NCI-H345 (cell line): ENCODE data around the gene PRIMA1.

Source experiments
- DNase-seq: peaks from one replicate; lab custom pipeline; 2025; lab: John Stamatoyannopoulos, UW

PRIMA1 gene

DNA sequence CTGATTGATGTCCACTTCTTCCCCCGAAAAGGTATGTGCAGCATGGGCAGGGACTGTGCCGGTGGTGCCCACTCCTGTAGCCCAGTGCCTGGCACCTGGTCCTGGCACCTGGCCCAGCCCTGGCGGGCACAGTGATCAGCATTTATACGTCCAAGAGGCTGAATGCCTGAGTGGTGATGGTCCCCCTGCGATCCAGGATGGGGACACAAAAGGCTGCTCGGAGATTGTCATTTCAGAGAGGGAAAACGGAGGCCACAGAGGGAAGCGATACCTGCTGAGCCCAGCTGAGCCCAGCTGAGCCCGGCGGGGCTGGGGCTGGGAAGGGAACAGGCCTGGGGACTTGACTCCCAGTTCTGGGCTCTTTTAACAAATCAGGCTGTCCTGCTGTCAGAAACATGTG, 55.8 kb downstream of the PRIMA1 start:
- DNase-seq: no peak

DNA sequence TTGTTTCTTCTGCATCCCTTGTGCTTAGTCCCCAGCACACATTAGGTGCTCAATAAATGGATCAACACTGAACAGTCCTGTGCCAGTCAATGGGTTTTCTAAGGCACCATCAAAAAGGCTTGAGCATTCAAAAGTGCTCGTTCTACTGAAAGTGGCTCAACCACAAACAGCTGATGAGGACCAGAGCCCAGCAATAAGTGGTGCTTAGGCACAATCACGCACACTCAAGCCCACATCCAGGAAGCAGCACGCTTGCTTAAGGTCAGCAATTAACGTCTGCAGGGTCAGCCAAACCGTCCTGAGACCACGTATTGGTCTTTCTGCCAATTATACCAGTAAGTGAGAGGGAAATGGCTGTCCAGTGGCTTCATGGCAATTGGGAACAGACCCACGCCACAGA, 56.5 kb downstream of the PRIMA1 start:
- DNase-seq: no peak

DNA sequence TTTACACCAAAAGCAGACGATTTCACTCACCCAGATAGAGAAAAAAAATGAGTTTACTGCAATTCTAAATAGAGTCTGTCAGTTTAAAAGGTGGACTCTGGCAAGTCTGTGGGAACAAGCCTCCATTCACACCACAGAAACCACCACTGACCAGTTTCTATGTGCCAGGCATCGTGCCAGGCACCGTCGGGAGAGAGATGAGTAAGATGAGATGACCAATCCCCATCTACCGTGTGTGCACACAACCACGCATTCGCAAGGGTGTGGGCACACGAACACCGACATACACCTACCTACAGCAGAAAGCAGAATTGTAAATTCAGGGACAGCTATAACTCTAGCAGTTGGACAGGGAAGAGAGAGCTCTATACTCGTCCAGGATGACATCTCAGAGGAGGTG, 58.3 kb downstream of the PRIMA1 start:
- no peak for DNase-seq

DNA sequence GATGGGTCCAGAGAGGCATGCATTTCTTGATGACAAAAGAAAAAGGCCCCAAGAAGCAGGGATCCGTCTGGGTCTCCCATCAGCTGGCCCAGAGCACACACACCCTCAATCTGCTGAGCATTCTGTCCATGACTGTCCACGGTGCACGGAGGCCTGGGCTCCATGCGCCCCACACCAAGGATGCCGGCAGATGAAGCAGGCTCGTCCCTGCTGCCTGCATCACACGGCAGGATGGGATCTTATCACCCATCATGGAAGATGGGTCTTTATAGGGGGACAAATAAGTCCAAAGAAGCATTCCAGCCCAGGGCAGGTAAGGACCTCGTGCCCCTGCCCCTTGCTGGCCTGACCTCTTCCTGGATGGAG, 59.7 kb downstream of the PRIMA1 start:
- no peak for DNase-seq

DNA sequence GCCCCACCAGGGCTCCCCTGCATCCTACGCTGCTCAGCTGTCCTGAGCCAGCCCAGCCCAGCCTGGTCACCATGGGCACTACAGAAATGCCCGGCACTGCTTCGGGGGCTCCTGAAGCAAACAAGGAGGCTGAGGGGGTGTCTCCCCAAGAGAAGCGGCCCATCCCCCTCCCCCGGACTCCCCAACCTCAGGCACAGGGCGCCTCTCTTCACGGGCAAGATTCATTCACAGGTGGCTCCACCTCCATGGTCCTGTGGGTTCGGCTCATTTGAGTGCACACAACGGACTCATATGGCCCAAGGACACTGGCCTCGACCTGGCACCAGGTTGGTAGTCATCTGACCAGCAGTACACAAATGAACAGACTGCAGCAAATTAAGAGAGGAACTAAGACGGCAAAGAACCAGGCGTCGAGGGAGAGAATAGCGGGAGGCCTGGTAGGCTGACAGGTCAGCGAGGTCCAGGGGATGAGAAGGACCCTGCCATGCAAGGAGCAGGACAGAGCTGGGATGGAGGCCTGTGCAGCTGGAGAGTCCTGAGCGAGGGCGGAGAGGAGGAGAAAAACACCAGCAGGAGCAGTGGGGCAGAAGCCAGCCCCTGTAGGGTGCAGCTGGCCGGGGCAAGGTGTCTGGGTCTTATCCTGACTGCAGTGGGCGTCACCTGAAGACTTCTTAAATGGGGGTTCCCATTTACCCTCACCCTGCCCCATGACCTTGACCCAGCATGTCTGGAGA, 60.2 kb downstream of the PRIMA1 start:
- no peak for DNase-seq

DNA sequence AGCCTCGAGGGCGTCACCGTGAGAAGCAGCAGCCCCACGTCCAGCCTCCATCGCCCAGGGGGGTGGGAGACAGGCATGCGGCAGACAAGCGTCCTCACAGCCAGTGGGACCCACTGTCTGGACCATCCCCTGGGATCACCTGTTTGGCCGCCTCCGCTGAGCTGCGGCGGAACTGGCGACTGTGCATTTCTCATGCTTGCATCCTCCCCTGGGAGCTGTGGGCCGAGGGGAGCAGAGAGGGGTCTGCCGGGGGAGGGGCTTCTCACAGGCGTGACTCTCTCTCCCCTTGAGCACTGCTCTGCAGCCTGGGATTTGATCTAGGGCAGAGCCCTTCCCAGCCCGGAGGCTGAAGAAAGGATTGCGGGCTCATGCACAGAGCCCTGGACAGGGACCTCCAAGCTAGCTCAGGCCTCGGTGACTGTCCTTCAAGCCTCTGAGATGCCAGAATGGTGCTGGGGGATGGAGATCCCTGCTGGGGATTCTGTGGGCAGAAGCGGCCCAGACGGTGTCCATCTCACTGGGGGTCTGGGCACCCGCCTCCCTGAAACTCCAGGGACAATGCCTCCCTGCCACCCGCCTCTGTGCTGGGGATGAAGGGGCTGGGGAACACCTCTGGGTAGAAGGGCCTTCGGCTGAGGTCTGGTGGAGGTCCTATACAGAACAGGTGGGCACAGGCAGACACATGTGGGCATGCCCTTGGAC, 61.1 kb downstream of the PRIMA1 start:
- no peak for DNase-seq

DNA sequence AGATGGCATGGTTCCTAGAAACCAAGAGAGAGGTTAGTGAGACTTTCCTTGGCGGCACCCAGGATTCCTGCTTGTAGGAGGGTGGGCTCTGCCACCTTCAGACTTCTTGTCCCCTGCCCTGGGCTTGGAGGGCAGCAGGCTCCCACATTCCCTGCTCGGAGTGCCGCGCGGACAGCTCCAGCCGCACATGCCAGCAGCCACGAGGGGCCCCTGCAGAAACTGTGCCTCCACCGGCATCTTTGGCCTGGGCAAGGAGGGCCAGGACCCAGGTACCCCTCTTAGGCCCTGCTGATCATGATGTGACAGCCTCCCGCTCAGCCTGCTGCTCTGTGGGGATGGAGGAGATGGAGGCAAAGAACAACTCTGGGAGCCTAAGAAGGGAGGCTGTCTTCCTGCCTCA, 62.3 kb downstream of the PRIMA1 start:
- no peak for DNase-seq

DNA sequence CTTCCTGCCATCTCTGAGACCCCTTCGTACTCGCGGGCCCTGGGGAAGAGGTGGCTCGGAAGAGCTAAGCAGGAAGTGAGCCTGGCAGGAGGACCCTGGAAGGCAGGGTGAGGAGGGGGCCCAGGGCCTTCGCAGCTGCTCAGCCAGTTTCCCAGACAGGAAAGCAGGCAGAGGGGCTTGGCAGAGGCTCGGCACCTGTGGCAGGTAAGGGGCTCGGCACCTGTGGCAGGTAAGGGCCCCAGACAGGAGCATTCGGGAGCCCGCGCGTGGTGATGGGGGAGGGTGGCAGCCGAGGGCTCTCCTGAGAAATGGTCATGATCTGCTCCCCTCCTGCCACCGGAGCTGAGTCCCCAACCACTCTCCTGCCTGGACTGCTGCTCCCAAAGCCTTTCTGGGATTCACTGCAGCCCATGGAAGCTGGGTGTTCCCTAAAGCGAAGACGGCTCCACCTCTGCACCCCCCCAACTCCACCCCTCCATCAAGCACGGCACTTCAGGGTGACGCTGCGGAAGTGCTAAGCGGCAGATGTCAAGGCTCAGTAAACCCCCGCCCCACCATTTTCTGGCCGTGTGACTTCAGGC, 63.2 kb downstream of the PRIMA1 start:
- no peak for DNase-seq

DNA sequence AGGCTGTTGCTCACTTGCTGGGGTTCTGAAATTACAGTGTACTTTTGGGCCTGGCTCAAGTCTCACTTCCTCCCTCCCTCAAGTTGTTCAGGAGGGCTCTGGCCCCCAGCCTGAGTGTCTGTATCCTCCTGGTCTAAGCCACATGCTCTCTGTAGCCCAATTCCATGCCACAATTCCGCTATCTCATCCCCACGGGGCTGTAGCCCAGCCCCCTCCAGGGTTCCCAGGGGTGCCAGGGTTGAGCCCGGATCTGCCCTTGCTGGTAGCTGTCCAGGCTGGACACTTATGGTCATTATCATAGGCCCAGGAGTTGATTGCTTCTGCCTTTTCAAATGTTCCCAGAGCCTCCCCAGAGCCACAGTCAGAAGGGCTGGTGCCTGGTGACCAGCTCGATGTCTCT, 65.3 kb downstream of the PRIMA1 start:
- DNase-seq: no peak

DNA sequence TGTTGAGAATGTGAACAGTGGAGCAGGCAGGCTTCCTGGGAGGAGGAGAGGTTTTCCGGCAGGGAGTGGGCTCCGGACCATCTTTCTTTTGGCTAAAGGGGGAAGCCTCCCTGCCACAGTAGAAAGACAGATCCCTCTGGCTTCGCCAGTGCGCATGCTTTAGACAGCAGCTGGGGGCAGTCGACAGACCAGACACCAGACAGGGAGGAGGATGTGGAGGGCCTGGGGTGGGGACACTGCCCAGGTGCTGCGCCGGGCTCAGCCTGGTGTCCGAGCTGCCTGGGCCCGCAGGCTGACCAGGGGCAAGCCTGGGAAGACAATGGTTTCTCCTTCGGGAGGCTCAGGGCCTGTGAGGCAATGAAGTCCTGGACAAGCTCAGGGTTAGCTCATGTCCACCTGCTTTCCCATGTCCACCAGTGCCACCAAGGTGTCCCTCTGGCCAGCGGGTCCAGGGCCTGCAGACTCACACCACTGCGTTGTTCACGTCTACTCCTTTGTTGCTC, 67.3 kb downstream of the PRIMA1 start:
- DNase-seq: no peak

DNA sequence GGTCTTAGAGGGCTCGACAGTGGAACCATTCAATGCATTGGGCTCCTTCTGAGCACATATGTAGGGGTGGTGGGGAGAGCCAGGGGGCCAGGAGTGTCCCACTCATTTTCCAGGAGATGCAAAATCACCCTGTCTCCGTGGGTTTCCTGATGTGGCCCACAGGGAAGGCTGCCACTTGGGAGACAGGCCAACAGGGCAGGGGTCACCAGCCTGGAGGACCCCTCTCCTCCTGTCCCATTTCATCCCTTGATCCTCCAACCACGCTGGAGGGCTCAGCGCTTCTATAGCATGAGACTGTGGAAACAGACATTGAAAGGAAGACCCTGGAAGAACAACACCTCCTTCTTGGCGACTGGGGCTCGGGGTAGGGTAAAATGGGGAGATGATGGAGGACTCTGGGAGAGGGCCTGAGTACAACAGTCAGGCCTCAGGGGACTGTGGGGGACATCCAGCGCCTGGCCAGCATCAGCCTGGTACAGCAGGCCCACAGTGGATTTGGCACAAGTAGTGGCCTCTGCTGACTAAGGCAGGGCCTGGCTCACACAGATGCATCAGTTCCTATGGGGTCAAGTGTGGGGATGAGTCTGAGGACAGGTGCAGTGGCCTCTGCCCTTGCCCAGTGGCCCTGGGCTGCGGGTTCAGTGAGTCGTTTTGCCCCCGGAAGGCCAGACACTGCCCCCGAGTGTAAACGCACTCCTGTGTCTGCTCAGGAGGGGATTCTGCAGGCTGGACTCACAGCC, 68.0 kb downstream of the PRIMA1 start:
- DNase-seq: no peak

DNA sequence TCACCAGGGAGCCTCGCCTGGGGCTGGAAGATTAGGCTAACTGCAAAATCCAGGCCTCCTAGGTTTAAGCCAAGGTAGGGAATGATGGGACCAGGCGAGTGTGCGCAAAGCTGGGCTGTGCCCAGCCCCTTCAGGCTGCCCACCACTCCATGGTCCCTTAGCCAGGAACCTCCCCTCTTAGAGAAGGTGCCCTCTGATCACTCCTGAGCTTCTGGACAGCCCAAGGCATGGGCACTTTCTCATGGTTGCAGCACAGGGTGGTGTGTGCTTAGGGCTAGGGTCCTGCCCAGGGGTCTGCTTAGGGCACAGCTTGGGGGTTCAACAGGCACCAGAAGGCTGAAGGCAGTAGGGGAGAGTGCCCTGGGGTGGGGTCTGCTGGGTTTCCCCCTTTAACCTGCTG, 69.0 kb downstream of the PRIMA1 start:
- no peak for DNase-seq

DNA sequence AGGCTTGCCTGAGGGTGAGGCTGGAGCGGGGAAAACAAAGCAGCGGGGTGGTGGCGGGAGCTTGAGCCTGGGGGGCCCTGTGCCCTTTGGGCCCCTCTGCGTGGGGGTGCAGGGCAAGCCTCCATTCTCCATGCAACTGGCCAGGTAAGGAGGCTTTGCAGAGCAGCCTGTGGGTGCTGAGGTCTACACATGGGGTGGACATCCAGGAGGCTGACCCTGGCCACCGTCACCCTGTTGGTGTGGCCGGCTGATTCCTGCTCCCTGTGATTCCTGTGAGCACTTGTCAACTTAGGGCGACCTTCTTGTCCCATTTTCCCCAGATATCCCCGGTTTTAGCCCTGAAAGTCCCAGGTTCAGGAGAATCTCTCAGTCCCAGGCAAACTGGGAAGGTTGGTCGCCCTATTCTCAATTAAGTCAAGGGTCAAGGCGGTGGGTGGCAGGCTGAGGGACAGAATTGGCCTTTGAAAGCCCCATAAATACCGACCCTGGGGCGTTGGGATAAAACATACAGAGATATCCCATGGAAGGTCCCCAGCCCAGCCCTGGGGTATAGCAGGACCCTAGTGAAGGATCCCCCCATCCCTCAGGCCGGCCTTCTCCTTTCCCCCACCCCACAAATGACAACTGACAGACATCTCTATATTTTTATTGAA, 70.5 kb downstream of the PRIMA1 start:
- no peak for DNase-seq

DNA sequence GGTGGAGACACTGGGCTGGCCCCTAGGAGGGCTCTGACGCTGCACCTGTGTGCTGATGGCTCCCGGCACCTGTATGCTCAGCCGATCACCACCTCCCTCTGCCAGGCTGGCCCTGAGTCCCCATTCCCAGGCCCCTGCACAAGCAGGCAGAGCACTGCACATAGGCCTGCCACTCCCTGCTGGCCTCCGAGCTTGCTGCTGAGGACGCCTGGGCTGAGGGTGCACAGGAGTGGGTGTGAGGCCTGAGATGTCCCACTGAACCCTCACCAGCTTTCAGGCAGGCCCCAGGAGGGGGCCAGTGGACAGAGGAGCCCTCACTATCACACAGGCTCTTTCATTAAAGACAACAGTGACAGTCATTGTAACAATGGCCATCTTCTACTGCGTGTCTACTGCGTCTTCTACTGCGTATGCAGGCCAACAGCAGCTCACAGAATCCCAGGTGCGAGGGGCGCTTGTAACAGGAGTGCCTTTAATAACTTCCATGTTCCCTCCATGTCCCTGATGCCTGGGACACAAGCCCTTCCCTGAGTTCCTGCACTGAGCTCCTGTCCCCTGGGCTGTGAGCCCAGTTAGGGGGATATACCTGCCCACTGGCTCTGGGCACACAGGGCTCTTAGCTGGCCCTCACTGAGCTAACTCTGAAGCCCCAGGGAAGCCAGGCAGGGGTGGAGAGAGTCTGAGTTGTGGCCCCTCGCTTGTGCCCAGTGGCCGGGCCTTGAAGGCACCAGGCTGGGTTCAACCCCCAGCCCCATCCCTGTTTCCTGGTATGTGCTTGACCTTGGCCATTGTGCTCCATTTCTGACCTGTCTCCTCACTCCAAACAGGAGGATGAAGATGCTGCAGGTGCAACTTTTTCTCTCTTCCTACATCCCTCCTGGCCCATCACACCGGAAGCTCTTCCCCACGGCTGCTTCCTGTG, 71.3 kb downstream of the PRIMA1 start:
- DNase-seq: no peak

DNA sequence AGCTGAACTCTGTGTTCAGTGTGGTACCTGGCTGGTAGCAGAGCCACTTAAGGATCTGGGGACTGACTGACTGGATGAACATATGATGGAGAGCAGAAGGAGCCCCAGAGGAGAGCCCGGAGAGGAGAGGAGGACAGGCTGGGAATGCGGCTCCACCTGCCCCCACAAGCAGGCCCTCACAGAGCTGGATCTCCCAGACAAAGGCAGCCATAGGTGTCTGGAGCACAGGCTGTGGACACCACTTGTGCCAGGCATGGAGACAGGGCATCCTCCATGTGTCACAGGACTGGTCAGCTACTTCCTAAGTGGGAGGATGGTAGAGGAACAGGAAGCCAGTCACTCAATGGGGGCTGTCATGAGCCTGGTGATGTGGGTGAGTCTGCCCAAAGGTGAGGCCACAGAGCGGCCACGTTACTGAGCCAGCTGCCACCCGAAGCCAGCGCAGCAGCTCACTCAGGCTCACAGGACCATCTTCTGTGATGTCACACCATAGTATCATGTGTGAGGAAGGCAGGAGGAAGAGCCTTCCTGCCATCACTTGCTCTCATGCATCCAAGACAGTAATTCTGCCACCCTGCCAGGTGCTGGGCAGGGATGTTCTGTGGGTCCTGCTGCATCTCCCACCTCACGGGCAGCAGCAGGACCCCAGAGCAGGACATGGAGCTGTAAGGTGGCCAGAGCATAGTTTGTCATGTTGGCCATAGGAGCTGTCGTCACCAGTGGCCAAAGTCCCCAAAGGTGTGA, 72.1 kb downstream of the PRIMA1 start:
- no peak for DNase-seq

DNA sequence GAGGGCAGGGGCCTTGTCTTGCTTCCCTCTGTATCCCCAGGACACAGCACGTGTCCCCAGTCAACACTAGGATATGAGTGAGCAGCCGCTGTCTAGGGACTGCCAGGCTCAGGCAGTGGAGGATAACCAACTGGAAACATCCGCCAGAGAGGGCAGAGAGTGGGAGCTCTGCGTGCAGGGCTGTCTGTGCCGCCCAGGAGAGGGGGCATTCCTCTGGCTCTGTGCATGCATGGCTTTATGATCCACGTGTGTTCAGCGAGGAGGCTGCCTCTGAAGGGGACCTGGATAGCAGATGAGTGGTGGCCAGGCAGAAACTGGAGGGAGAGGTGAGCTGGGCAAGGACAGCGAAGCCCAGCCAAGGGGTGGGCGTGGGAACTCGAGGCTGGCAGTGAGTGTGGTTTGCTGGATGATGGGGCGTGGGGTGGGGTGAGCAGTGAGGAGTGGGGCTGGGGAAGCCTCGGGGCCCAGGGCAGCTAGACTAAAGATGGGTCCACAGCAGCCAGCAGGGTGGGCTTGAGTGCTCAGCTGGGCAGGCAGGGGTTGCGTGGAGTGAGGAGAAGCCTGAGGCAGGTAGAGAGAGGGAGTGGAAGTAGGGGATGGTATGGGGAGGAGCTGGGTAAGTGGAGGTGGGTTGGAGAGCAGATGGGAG, 72.9 kb downstream of the PRIMA1 start:
- no peak for DNase-seq

DNA sequence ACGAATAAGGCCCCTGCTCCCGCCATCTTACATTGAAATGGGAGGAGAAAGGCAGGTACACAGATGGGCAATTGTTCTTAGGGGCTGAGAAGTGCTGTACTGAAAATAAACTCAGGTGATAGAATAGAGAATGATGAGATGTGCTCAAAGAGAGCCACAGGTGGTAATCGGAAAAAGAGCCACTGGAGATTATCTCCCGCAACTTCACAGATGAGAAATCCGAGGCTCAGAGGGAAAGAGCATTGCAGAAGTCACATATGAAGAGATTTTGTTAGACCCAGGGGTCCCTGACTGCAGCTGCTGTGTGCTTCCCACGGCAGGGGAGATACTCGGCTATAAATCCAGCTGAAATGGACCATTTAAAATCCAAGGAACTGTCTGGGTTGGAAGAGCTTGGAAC, 73.7 kb downstream of the PRIMA1 start:
- DNase-seq: peak; percentile 33

DNA sequence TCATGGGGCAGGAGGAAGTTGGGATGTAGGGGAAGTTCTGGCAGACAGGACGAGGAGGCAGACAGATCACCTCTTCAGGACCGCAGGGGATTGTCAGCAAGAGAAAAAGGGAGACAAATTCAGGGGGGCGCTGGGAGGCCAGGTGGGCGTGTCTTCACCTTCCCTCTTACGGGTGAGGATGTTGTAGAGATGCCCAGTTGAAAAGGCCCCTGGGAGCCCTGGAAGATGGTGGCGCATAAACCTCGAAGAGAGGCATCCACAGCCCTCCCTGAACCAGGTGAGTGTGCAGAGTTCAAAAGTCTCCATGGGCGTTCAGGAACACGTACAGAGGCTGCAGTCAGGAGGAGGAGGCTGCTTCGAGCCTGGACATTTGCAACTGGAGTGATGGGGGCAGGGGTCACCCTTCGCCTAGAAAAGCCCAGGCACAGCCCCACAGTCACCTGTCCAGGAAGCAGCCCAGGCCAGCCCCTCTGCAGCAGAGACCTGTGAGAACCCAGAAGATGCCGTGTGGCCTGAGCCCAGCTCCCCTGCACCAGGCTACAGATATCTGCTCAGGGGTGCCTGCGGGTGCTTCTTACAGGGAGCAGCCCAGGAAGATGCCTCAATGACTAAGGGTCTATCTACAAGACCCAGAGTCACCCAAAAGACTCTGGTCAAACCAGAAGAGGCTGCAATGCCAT, 74.4 kb downstream of the PRIMA1 start:
- DNase-seq: no peak
